HepG2 (cell line): ENCODE data around the gene SPATA12. TPM values are rescaled to one million over a fixed set of nuclear protein-coding genes. Genes with fewer than 3 reads are reported as not detected.
A peak's percentile ranks its signal among the peaks of the same experiment; 100 is the strongest.

Experiments
- ATAC-seq: fragments of 200-7000 bp; cut with Tn5 transposase; 3 replicates; pipeline ENCODE4 v1.9.1; 2020; ENCODE audit warnings: mild to moderate bottlenecking, moderate library complexity
- BruUV-seq: library from RNA; stranded (reverse); fragments of 400-500 nt; replicated peaks from 2 replicates; lab custom pipeline; 2021; lab: Mats Ljungman, UMichigan
- CTCF ChIA-PET: fragments of 300-600 bp; formaldehyde crosslinking; extraction: SDS; loops from one replicate; lab custom pipeline; 2021; ENCODE audit warnings: low total read pairs, inconsistent platforms, low intra/inter-chr PET ratio; lab: Yijun Ruan, JAX
- POLR2A ChIA-PET: fragments of 350-600 bp; sonication (Branson Sonifier 250); formaldehyde crosslinking; loops from one replicate; lab custom pipeline; 2020; ENCODE audit warnings: antibody characterized with exemption, inconsistent platforms; lab: Yijun Ruan, JAX
- DNase-seq: peaks from one replicate; pipeline ENCODE4 v3.0.0-alpha.2; 2015; ENCODE audit warnings: low spot score
- FAIRE-seq: peaks from 3 replicates; lab custom pipeline; 2011; peaks lifted over from hg19 to GRCh38; lab: Jason Lieb, UNC
- H2AFZ ChIP-seq: one replicate; pipeline ENCODE4 v1.6.1; 2011; ENCODE audit warnings: low read length, inconsistent platforms
- H3K27ac ChIP-seq: fragments of 300-600 bp; 3 replicates; pipeline ENCODE4 v1.8.0; 2011; ENCODE audit warnings: mixed run types, mild to moderate bottlenecking, mixed read lengths, low read length, inconsistent platforms; ENCODE audit not compliant: insufficient read depth; ENCODE audit errors: extremely low read length
- H3K27me3 ChIP-seq, 2 experiments: fragments of 200-600 bp in 1 of 2; 2 replicates in 1 of 2; 3 replicates in 1 of 2; pipeline versions ENCODE4 v1.6.0 to v1.8.0; 2011; ENCODE audit warnings: low read length in 2 of 2, mild to moderate bottlenecking in 2 of 2, moderate library complexity in 2 of 2, inconsistent platforms in 1 of 2; ENCODE audit not compliant: insufficient read depth in 2 of 2, control insufficient read depth in 1 of 2
- H3K36me3 ChIP-seq, 2 experiments: fragments of 200-600 bp in 1 of 2; replicated peaks in 1 of 2; 2 replicates in 1 of 2; 3 replicates in 1 of 2; pipeline versions ENCODE4 v1.5.1 to v1.8.0; 2011; ENCODE audit warnings: low read length in 2 of 2, inconsistent platforms in 1 of 2; ENCODE audit not compliant: insufficient read depth in 2 of 2, control insufficient read depth in 1 of 2
- H3K4me1 ChIP-seq: 2 replicates; pipeline ENCODE4 v1.5.1; 2012; ENCODE audit warnings: low read length, inconsistent platforms; ENCODE audit not compliant: insufficient read depth
- H3K4me2 ChIP-seq: 2 replicates; pipeline ENCODE4 v1.6.0; 2011; ENCODE audit warnings: low read depth, low read length, inconsistent platforms
- H3K4me3 ChIP-seq, 3 experiments: fragments of 200-600 bp in 1 of 3; sonication (generic), shearing (Covaris generic) in 1 of 3; replicated peaks in 1 of 3; 2 replicates each; pipeline ENCODE4 v1.5.1; 2011 to 2016; ENCODE audit warnings: low read length in 3 of 3, inconsistent platforms in 2 of 3, low read depth in 2 of 3, mild to moderate bottlenecking in 2 of 3, control low read depth in 1 of 3, mixed read lengths in 1 of 3; ENCODE audit not compliant: insufficient read depth in 1 of 3
- H3K79me2 ChIP-seq: one replicate; pipeline ENCODE4 v1.6.1; 2011; ENCODE audit warnings: low read length, inconsistent platforms; ENCODE audit not compliant: insufficient read depth
- H3K9ac ChIP-seq: 2 replicates; pipeline ENCODE4 v1.6.0; 2011; ENCODE audit warnings: mild to moderate bottlenecking, low read depth, low read length, inconsistent platforms; ENCODE audit not compliant: insufficient read depth
- H3K9me3 ChIP-seq: 2 replicates; pipeline ENCODE4 v1.5.1; 2012; ENCODE audit warnings: mild to moderate bottlenecking, low read length
- H4K20me1 ChIP-seq: 2 replicates; pipeline ENCODE4 v1.6.0; 2011; ENCODE audit warnings: inconsistent platforms, mild to moderate bottlenecking, low read length, moderate library complexity; ENCODE audit not compliant: insufficient read depth
- SETDB1 ChIP-seq: sonication (generic); formaldehyde crosslinking; IDR thresholded peaks from 2 replicates; pipeline ENCODE4 v1.5.1; 2020; ENCODE audit warnings: missing genetic modification reagents, mild to moderate bottlenecking, borderline replicate concordance
- STAG1 ChIP-seq: sonication (generic); formaldehyde crosslinking; IDR thresholded peaks from 2 replicates; pipeline ENCODE4 v1.4.0; 2020; ENCODE audit warnings: missing genetic modification reagents
- ZMYM3 ChIP-seq: sonication (generic); formaldehyde crosslinking; IDR thresholded peaks from 2 replicates; pipeline ENCODE4 v1.5.1; 2020; ENCODE audit warnings: mild to moderate bottlenecking, missing genetic modification reagents
- ZNF350 ChIP-seq: sonication (generic); formaldehyde crosslinking; IDR thresholded peaks from 2 replicates; pipeline ENCODE4 v1.4.0; 2020; ENCODE audit warnings: mild to moderate bottlenecking, low read depth, missing genetic modification reagents, borderline replicate concordance
- ZNF878 ChIP-seq: sonication (generic); formaldehyde crosslinking; IDR thresholded peaks from 2 replicates; pipeline ENCODE4 v1.8.1; 2023; ENCODE audit warnings: mild to moderate bottlenecking, missing genetic modification reagents, moderate library complexity
- ZSCAN29 ChIP-seq: sonication (generic); formaldehyde crosslinking; conservative IDR thresholded peaks from 2 replicates; pipeline ENCODE4 v1.4.0; 2020; ENCODE audit warnings: mild to moderate bottlenecking, missing genetic modification reagents
- WGBS: methylation state at CpG from one replicate; pipeline ENCODE4 v1.1.6; 2017; ENCODE audit warnings: low lambda C conversion rate; 5-methylcytosine and 5-hydroxymethylcytosine counted together
- in situ Hi-C: cut with HindIII; loops from 2 replicates; pipeline ENCODE4 v1.10.0; 2017; ENCODE audit warnings: low pct_unique_long_range_greater_than_20kb; ENCODE audit not compliant: extremely low pct_ligation_motif_present
- intact Hi-C: fragments of 100-400 bp; cut with micrococcal nuclease; formaldehyde crosslinking; loops from one replicate; pipeline ENCODE4 v1.10.0; 2022; ENCODE audit not compliant: unreplicated experiment
- polyA plus RNA-seq, 8 experiments: library from polyadenylated mRNA; depleted of rRNA in 3 of 8; stranded (reverse) in 7 of 8; unstranded in 1 of 8; fragments of >200 nt; fragmentation: Illumina TruSeq in 4 of 8; extraction: Trizol in 4 of 8; gene quantifications; 2 replicates each; pipeline versions ENCODE4 v1.2.1 to v1.2.3, GENCODE V29; 2011 to 2016; ENCODE audit warnings: low read depth in 4 of 8, missing spikeins in 1 of 8, mixed read lengths in 1 of 8; ENCODE audit not compliant: insufficient read depth in 1 of 8
- total RNA-seq, 5 experiments: library from RNA; depleted of rRNA; stranded (reverse); fragments of >200 nt; fragmentation: Illumina TruSeq; extraction: Trizol; gene quantifications; 2 replicates each; pipeline ENCODE4 v1.2.3, GENCODE V29; 2016; ENCODE audit warnings: low read depth in 1 of 5
- TF ChIP-seq, protein P1 (sequence below): sonication (generic); formaldehyde crosslinking; conservative IDR thresholded peaks from 2 replicates; pipeline ENCODE4 v1.4.0; 2020; ENCODE audit warnings: missing genetic modification reagents
- TF ChIP-seq, protein P2 (sequence below): sonication (generic); formaldehyde crosslinking; IDR thresholded peaks from 2 replicates; pipeline ENCODE4 v1.4.0; 2020; ENCODE audit warnings: missing genetic modification reagents
- TF ChIP-seq, protein P3 (sequence below): IDR thresholded peaks from 2 replicates; pipeline ENCODE4 v1.6.1; 2016

The SPATA12 gene
- total and polyA plus RNA-seq, 2 of the 13 experiments (the other 11 are each of a cell fraction or from before 2014, with no cell fraction given) = 0.09 to 0.25 TPM

DNA sequence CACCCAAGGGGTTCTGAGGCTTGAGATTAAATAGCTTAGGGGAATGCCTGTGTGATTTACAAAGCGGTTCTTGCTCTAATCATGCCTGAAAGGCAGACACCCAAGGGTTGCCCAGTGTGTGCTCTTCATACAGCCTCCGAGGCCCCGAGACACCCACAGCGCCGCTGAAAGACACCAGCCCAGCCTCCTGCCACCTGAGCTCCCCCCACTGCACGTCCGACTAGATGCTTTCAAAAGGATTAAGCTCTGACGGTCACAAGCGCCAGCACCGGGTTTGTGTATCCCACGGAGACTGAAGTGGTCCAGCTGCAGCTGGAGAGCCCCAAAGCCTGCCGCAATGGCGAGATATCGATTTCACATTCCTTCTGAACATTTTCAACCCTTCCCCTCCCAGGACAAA lies 50.3 kb downstream of the SPATA12 start:
- Histone ChIP-seq H3K4me1 (peaks cover 11% of the 10 kb centered on the region; the same call in 1 of the 2 replicates), H2AFZ (no peak overlapping the region), H3K4me2 (no peak overlapping the region), H3K9ac (no peak overlapping the region), H3K36me3 (no peaks in the 10 kb centered on the region), H3K9me3 (no peaks in the 10 kb centered on the region), H3K27ac (no peak overlapping the region), H3K4me3 (no peak overlapping the region; a peak in 1 of 6 replicates), H3K27me3 (peaks cover 0 to 16% of the 10 kb centered on the region in 2 experiments; a peak in 2 of 5 replicates), H3K79me2 (no peaks in the 10 kb centered on the region), H4K20me1 (no peaks in the 10 kb centered on the region)
- ChIA-PET CTCF (no interaction called here), POLR2A (no interaction called here)
- intact Hi-C loops (no loop called here), in situ Hi-C loops (no loop called here)
- BruUV-seq = no TSS peak
- no peak for ATAC-seq
- FAIRE-seq = no peak
- 45% methylated on average over 4 of the region's 14 CpGs for whole genome bisulfite sequencing
- DNase-seq = no peak
- TF ChIP-seq ZNF350 (CRISPR knock-in tag) (no peak), ZNF878 (CRISPR knock-in tag) (no peak), ZSCAN29 (CRISPR knock-in tag) (no peak)

- Histone ChIP-seq H3K79me2 (no peaks in the 10 kb centered on the region), H4K20me1 (no peaks in the 10 kb centered on the region), H3K27me3 (peaks cover 0 to 16% of the 10 kb centered on the region in 2 experiments; a peak in 2 of 5 replicates), H3K4me2 (no peak overlapping the region), H3K4me3 (no peak overlapping the region), H2AFZ (no peak overlapping the region), H3K9me3 (no peaks in the 10 kb centered on the region), H3K4me1 (peaks cover 11% of the 10 kb centered on the region; the same call in 1 of the 2 replicates), H3K9ac (no peak overlapping the region), H3K27ac (no peak overlapping the region), H3K36me3 (no peaks in the 10 kb centered on the region)
- 10% methylated on average over 5 of the region's 5 CpGs for WGBS
- DNase-seq = peak; percentile 13
- ChIA-PET CTCF (no interaction called here), POLR2A (no interaction called here)
- BruUV-seq = no TSS peak
- in situ Hi-C loops = no loop called here
- ATAC-seq = peak; percentile 60
- intact Hi-C loops = no loop called here
- peak; percentile 52 for FAIRE-seq
- TF ChIP-seq STAG1 (CRISPR knock-in tag) (no peak), SETDB1 (CRISPR knock-in tag) (no peak), ZMYM3 (CRISPR knock-in tag) (peak; percentile 70)
- TF ChIP-seq, protein P1, sequence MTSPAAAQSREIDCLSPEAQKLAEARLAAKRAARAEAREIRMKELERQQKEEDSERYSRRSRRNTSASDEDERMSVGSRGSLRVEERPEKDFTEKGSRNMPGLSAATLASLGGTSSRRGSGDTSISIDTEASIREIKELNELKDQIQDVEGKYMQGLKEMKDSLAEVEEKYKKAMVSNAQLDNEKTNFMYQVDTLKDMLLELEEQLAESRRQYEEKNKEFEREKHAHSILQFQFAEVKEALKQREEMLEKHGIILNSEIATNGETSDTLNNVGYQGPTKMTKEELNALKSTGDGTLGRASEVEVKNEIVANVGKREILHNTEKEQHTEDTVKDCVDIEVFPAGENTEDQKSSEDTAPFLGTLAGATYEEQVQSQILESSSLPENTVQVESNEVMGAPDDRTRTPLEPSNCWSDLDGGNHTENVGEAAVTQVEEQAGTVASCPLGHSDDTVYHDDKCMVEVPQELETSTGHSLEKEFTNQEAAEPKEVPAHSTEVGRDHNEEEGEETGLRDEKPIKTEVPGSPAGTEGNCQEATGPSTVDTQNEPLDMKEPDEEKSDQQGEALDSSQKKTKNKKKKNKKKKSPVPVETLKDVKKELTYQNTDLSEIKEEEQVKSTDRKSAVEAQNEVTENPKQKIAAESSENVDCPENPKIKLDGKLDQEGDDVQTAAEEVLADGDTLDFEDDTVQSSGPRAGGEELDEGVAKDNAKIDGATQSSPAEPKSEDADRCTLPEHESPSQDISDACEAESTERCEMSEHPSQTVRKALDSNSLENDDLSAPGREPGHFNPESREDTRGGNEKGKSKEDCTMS (CRISPR knock-in tag) = no peak
- TF ChIP-seq, protein P2, sequence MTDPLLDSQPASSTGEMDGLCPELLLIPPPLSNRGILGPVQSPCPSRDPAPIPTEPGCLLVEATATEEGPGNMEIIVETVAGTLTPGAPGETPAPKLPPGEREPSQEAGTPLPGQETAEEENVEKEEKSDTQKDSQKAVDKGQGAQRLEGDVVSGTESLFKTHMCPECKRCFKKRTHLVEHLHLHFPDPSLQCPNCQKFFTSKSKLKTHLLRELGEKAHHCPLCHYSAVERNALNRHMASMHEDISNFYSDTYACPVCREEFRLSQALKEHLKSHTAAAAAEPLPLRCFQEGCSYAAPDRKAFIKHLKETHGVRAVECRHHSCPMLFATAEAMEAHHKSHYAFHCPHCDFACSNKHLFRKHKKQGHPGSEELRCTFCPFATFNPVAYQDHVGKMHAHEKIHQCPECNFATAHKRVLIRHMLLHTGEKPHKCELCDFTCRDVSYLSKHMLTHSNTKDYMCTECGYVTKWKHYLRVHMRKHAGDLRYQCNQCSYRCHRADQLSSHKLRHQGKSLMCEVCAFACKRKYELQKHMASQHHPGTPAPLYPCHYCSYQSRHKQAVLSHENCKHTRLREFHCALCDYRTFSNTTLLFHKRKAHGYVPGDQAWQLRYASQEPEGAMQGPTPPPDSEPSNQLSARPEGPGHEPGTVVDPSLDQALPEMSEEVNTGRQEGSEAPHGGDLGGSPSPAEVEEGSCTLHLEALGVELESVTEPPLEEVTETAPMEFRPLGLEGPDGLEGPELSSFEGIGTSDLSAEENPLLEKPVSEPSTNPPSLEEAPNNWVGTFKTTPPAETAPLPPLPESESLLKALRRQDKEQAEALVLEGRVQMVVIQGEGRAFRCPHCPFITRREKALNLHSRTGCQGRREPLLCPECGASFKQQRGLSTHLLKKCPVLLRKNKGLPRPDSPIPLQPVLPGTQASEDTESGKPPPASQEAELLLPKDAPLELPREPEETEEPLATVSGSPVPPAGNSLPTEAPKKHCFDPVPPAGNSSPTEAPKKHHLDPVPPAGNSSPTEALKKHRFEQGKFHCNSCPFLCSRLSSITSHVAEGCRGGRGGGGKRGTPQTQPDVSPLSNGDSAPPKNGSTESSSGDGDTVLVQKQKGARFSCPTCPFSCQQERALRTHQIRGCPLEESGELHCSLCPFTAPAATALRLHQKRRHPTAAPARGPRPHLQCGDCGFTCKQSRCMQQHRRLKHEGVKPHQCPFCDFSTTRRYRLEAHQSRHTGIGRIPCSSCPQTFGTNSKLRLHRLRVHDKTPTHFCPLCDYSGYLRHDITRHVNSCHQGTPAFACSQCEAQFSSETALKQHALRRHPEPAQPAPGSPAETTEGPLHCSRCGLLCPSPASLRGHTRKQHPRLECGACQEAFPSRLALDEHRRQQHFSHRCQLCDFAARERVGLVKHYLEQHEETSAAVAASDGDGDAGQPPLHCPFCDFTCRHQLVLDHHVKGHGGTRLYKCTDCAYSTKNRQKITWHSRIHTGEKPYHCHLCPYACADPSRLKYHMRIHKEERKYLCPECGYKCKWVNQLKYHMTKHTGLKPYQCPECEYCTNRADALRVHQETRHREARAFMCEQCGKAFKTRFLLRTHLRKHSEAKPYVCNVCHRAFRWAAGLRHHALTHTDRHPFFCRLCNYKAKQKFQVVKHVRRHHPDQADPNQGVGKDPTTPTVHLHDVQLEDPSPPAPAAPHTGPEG = no peak
- TF ChIP-seq, protein P3, sequence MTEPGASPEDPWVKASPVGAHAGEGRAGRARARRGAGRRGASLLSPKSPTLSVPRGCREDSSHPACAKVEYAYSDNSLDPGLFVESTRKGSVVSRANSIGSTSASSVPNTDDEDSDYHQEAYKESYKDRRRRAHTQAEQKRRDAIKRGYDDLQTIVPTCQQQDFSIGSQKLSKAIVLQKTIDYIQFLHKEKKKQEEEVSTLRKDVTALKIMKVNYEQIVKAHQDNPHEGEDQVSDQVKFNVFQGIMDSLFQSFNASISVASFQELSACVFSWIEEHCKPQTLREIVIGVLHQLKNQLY (CRISPR knock-in tag) = no peak
These were observed 51.7 kb downstream of the SPATA12 start for GRCh38 chr3:57112206-57112605.
